A673 (cell line): ENCODE measurements around the gene PRKG1. TPM values are rescaled to one million over a fixed set of nuclear protein-coding genes. Genes with fewer than 3 reads are reported as not detected.

Experiments
- BruUV-seq: library from RNA; stranded (reverse); fragments of 400-500 nt; replicated peaks from 2 replicates; lab custom pipeline; 2021; lab: Mats Ljungman, UMichigan
- CTCF ChIA-PET: fragments of 300-600 bp; sonication (Branson Sonifier 250); formaldehyde crosslinking; loops from one replicate; lab custom pipeline; 2022; ENCODE audit warnings: antibody characterized with exemption; lab: Charles Lee
- POLR2A ChIA-PET: fragments of 300-600 bp; sonication (Branson Sonifier 250); formaldehyde crosslinking; loops from one replicate; lab custom pipeline; 2022; ENCODE audit warnings: antibody characterized with exemption; ENCODE audit not compliant: low non-redundant PET; lab: Charles Lee
- DNase-seq: peaks from one replicate; pipeline ENCODE4 v3.0.0-alpha.2; 2015; ENCODE audit warnings: low spot score
- H3K27ac ChIP-seq: fragments of 200-600 bp; sonication (generic); 2 replicates; pipeline ENCODE4 v1.5.1; 2016; ENCODE audit warnings: mixed run types, low read depth, mild to moderate bottlenecking, mixed read lengths, antibody characterized with exemption, low read length; ENCODE audit not compliant: poor library complexity, severe bottlenecking
- H3K27me3 ChIP-seq: fragments of 200-600 bp; sonication (generic); replicated peaks from 2 replicates; pipeline ENCODE4 v1.6.1; 2017; ENCODE audit warnings: mixed run types, low read depth, mild to moderate bottlenecking, mixed read lengths, antibody characterized with exemption, low read length; ENCODE audit not compliant: insufficient read depth, poor library complexity
- H3K36me3 ChIP-seq: fragments of 200-600 bp; sonication (generic); 2 replicates; pipeline ENCODE4 v1.6.1; 2016; ENCODE audit warnings: mixed run types, mild to moderate bottlenecking, mixed read lengths, antibody characterized with exemption, low read length; ENCODE audit not compliant: insufficient read depth, poor library complexity, severe bottlenecking
- H3K4me1 ChIP-seq: fragments of 200-600 bp; sonication (generic); 2 replicates; pipeline ENCODE4 v1.6.1; 2017; ENCODE audit warnings: mixed run types, mild to moderate bottlenecking, mixed read lengths, antibody characterized with exemption, low read length; ENCODE audit not compliant: insufficient read depth, poor library complexity, severe bottlenecking
- H3K4me3 ChIP-seq: fragments of 200-600 bp; sonication (generic); 2 replicates; pipeline ENCODE4 v1.5.1; 2016; ENCODE audit warnings: low read depth, mixed run types, mild to moderate bottlenecking, mixed read lengths, low read length; ENCODE audit not compliant: poor library complexity, severe bottlenecking
- H3K9me3 ChIP-seq: fragments of 200-600 bp; sonication (generic); 2 replicates; pipeline ENCODE4 v1.6.1; 2016; ENCODE audit warnings: mixed run types, low read depth, mild to moderate bottlenecking, mixed read lengths, antibody characterized with exemption, low read length; ENCODE audit not compliant: poor library complexity, severe bottlenecking
- EZH2 ChIP-seq: fragments of 200-600 bp; sonication (generic); IDR thresholded peaks from 2 replicates; pipeline ENCODE4 v1.6.1; 2017; ENCODE audit warnings: borderline replicate concordance, low read depth, mild to moderate bottlenecking, mixed read lengths, antibody characterized with exemption, low read length; ENCODE audit not compliant: poor library complexity, severe bottlenecking
- intact Hi-C: fragments of 100-400 bp; cut with micrococcal nuclease; formaldehyde crosslinking; loops from one replicate; pipeline ENCODE4 v1.10.0; 2022; ENCODE audit not compliant: unreplicated experiment
- total RNA-seq: library from RNA; stranded (reverse); gene quantifications from 2 replicates; pipeline ENCODE4 v1.2.3, GENCODE V29; 2021
- TF ChIP-seq, protein P1 (sequence below): fragments of 300-800, 200-600 bp; sonication (generic); conservative IDR thresholded peaks from 2 replicates; pipeline ENCODE4 v1.5.1; 2017; ENCODE audit warnings: low read depth, mild to moderate bottlenecking, antibody characterized with exemption, low read length, moderate library complexity, mixed read lengths

The PRKG1 gene
- total RNA-seq, 1 experiment from 2014 or later, result 0.58 TPM

DNA sequence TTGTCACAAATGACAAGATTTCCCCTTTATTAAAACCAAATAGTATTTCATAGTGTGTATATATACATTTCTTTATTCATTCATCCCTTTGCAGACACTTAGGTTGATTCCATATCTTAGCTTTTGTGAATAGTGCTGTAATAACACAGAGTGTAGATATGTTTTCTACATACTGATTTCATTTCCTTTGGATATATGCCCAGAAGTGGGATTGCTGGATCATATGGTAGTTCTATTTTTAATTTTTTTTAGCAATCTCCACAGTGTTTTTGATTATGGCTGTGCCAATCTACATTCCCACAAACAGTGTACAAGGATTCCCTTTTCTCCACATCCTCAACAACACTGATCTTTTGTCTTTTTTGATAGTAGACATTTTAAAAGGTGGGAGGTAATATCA, 578.7 kb downstream of the PRKG1 start:
- Histone ChIP-seq H3K36me3 (no peaks in the 10 kb centered on the region), H3K4me3 (no peak overlapping the region), H3K9me3 (no peaks in the 10 kb centered on the region), H3K4me1 (peaks cover 46% of the 10 kb centered on the region), H3K27ac (no peak overlapping the region), H3K27me3 (no peaks in the 10 kb centered on the region)
- POLR2A ChIA-PET, result no interaction called here
- CTCF ChIA-PET, result no interaction called here
- TF ChIP-seq, protein P1, sequence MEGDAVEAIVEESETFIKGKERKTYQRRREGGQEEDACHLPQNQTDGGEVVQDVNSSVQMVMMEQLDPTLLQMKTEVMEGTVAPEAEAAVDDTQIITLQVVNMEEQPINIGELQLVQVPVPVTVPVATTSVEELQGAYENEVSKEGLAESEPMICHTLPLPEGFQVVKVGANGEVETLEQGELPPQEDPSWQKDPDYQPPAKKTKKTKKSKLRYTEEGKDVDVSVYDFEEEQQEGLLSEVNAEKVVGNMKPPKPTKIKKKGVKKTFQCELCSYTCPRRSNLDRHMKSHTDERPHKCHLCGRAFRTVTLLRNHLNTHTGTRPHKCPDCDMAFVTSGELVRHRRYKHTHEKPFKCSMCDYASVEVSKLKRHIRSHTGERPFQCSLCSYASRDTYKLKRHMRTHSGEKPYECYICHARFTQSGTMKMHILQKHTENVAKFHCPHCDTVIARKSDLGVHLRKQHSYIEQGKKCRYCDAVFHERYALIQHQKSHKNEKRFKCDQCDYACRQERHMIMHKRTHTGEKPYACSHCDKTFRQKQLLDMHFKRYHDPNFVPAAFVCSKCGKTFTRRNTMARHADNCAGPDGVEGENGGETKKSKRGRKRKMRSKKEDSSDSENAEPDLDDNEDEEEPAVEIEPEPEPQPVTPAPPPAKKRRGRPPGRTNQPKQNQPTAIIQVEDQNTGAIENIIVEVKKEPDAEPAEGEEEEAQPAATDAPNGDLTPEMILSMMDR, result no peak
- TF ChIP-seq EZH2, result no peak
- intact Hi-C loops, result no loop called here
- BruUV-seq, result no TSS peak
- DNase-seq, result no peak

DNA sequence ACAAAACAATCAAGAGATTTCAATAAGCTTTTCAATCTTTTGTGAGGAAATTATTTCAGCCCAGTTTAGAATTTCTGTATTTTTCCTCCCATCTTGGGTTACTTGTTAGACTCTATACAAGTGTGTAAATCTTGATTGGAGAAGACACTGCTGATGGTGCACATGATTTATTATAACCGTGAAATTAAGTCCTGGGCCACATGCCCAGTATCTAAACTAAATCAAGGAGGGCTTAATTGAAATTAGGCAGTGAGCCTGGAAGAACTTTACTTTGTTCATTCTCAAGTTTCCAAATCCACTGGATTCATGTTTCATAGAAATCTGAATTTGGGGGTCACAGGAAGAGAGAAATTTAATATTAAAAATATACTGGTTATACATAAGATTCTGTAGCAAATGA, 580.6 kb downstream of the PRKG1 start:
- Histone ChIP-seq H3K36me3 (no peaks in the 10 kb centered on the region), H3K4me3 (no peak overlapping the region), H3K9me3 (no peaks in the 10 kb centered on the region), H3K4me1 (peaks cover 54% of the 10 kb centered on the region), H3K27me3 (no peaks in the 10 kb centered on the region), H3K27ac (no peak overlapping the region)
- DNase-seq, result peak; percentile 89
- TF ChIP-seq EZH2, result no peak
- TF ChIP-seq, protein P1, result no peak
- POLR2A ChIA-PET, result no interaction called here
- intact Hi-C loops, result no loop called here
- CTCF ChIA-PET, result no interaction called here
- BruUV-seq, result no TSS peak

DNA sequence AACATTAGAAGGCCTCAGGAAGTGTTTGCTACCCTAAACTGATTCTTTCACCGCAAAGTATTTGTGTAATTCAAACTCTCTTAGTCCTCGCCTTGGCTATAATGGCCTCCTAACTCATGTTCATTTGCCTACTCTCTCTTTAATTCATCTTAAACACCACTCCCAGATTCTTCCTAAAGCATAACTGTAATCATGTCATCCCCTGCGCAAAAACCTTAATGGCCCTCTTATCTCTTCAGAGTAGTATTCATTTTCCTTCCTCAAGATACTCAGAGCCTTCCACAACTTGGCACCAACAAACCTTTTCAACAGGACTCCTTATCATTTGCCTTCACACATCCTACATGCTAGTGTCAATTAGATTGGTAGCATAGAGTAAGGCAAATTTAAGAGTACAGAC, 582.2 kb downstream of the PRKG1 start:
- intact Hi-C loops, result no loop called here
- H3K27ac ChIP-seq, result no peak overlapping the region
- no peak for TF ChIP-seq EZH2
- TF ChIP-seq, protein P1, result no peak

More for the DNA sequence above, 582.2 kb downstream of the PRKG1 start:
- H3K36me3 ChIP-seq, result no peaks in the 10 kb centered on the region
- peaks cover 54% of the 10 kb centered on the region for H3K4me1 ChIP-seq
- H3K4me3 ChIP-seq, result no peak overlapping the region
- CTCF ChIA-PET, result no interaction called here
- H3K27me3 ChIP-seq, result no peaks in the 10 kb centered on the region
- no peak for DNase-seq
- no peaks in the 10 kb centered on the region for H3K9me3 ChIP-seq
- POLR2A ChIA-PET, result no interaction called here
- no TSS peak for BruUV-seq
